HG03469 (cell line): Measurements from ENCODE around the gene MED1.
A peak's percentile ranks its signal among the peaks of the same experiment; 100 is the strongest.
"Not testable (repeated sequence)": the region's sequence is repeated elsewhere in the genome, so short reads cannot be mapped to it uniquely, and the experiment has no call there.

Experiments
- ATAC-seq: cut with Tn5 transposase; IDR thresholded peaks from one replicate; pipeline ENCODE4 v1.9.1; 2021; ENCODE audit warnings: mild to moderate bottlenecking, moderate library complexity, moderate number of reproducible peaks; ENCODE audit not compliant: unreplicated experiment

MED1 gene

GRCh38 chr17:39450847-39451581, at the start of gene MED1:
MED1 (minus strand) TSS chr17:39451263; CDS start chr17:39451062, 201 bp downstream.
- peak; percentile 80 for ATAC-seq

GRCh38 chr17:39496921-39497320, 45.9 kb upstream of the MED1 start:
- ATAC-seq = not testable (repeated sequence)

- ATAC-seq = no peak
Observed at GRCh38 chr17:39487946-39488345, 36.9 kb upstream of the MED1 start.

GRCh38 chr17:39487490-39487889, 36.4 kb upstream of the MED1 start:
- not testable (repeated sequence) for ATAC-seq

GRCh38 chr17:39486242-39486641, 35.2 kb upstream of the MED1 start:
- no peak for ATAC-seq

- ATAC-seq = no peak
Observed at GRCh38 chr17:39485555-39485954, 34.5 kb upstream of the MED1 start.

- ATAC-seq = no peak
Observed at GRCh38 chr17:39484178-39484577, 33.1 kb upstream of the MED1 start.

- no peak for ATAC-seq
Observed at GRCh38 chr17:39483506-39483905, 32.4 kb upstream of the MED1 start.

GRCh38 chr17:39479631-39480030, 28.6 kb upstream of the MED1 start:
- not testable (repeated sequence) for ATAC-seq

GRCh38 chr17:39473310-39473709, 22.2 kb upstream of the MED1 start:
- ATAC-seq = no peak

- not testable (repeated sequence) for ATAC-seq
Observed at GRCh38 chr17:39468610-39469009, 17.5 kb upstream of the MED1 start.

- not testable (repeated sequence) for ATAC-seq
Observed at GRCh38 chr17:39464639-39465181, 13.6 kb upstream of the MED1 start.

- no peak for ATAC-seq
Observed at GRCh38 chr17:39462631-39463375, 11.7 kb upstream of the MED1 start.

GRCh38 chr17:39461926-39462569, 11.0 kb upstream of the MED1 start:
- no peak for ATAC-seq

GRCh38 chr17:39461113-39461925, 10.3 kb upstream of the MED1 start, which contains the start of gene CDK12:
CDK12 (plus strand) TSS chr17:39461486; CDS start chr17:39462072, 586 bp downstream.
- ATAC-seq = peak; percentile 74

- no peak for ATAC-seq
Observed at GRCh38 chr17:39455919-39456318, 4.9 kb upstream of the MED1 start.

- no peak for ATAC-seq
Observed at GRCh38 chr17:39450051-39450450, 1.0 kb downstream of the MED1 start.

- no peak for ATAC-seq
Observed at GRCh38 chr17:39447561-39447960, 3.5 kb downstream of the MED1 start.

- ATAC-seq = no peak
Observed at GRCh38 chr17:39443326-39443725, 7.7 kb downstream of the MED1 start.

GRCh38 chr17:39439868-39440267, 11.2 kb downstream of the MED1 start:
- ATAC-seq = not testable (repeated sequence)
